ENCODE measurements around the gene TMTC4. TPM values are rescaled to one million over a fixed set of nuclear protein-coding genes. Genes with fewer than 3 reads are reported as not detected.
"Not testable (repeated sequence)": the region's sequence is repeated elsewhere in the genome, so short reads cannot be mapped to it uniquely, and the experiment has no call there.

Gene TMTC4
- total RNA-seq, 1 donor from 2014 or later: 7.5 TPM

- intact Hi-C loops (cut with DNase I): no loop called here
- ATAC-seq (ENCODE audit: poor library complexity) (no peak), DNase-seq (no peak)
Measured at GRCh38 chr13:100637380-100637779, 37.2 kb downstream of the TMTC4 start.

DNA sequence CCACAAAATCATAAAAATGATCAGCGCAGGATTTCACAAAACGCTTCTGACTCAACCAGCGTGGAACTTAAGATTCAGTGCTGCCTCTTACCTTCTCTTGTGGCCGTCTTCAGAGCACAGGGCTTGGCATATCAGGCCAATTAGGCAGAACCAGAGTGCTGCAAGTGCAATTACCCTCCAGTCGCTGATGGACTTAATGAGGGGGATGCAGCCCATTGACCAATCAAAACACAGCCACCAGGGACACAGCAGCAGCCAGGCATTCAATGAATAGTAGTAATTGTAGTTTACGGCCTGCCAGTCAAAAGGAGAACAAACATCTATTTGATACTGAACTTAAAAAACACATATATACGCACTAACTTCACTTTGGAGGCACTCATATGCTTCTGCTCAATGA, 38.2 kb downstream of the TMTC4 start:
- no peak for DNase-seq
- no peak for ATAC-seq (ENCODE audit: poor library complexity)
- intact Hi-C loops (cut with DNase I): no loop called here

GRCh38 chr13:100636004-100636403, 38.6 kb downstream of the TMTC4 start:
- DNase-seq (no peak), ATAC-seq (ENCODE audit: poor library complexity) (no peak)
- intact Hi-C loops (cut with DNase I): no loop called here

DNA sequence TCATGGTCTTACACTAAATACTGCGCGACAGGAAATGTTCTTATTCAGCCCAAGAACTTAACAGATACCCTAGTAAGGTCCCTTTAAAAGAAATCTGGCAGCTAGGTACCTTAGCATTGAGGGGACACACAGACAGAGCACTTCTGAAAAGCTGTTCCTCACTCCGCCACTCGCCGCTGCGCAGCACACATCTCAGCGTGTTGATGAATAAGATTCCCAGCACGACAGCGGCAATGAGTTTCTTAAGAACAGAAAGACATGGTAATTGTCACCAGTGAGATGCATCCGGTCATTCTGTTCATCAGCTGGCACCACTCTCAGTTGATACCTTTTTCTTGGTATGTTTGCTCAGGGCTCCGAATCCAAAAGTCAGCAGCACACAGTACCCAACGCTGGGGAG, 39.9 kb downstream of the TMTC4 start:
- intact Hi-C loops (cut with DNase I): no loop called here
- DNase-seq (no peak), ATAC-seq (ENCODE audit: poor library complexity) (no peak)

DNA sequence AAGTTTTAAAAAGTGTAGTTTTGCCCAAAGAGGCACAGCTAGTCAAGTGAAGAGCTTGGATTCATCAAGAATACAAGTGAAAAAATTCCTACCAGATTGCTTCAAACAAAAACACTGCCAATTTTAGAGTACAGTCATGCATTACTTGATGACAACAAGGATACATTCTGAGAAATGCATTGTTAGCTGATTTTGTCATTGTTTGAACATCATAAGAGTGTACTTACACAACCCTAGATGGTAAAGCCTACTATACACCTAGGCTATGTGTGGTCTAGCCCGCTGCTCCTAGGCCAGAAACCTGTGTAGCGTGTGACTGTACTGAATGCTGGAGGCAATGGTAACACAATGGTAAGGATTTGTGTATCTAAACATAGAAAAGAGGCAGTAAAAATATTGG, 41.1 kb downstream of the TMTC4 start:
- intact Hi-C loops (cut with DNase I): no loop called here
- ATAC-seq (ENCODE audit: poor library complexity): no peak
- no peak for DNase-seq

DNA sequence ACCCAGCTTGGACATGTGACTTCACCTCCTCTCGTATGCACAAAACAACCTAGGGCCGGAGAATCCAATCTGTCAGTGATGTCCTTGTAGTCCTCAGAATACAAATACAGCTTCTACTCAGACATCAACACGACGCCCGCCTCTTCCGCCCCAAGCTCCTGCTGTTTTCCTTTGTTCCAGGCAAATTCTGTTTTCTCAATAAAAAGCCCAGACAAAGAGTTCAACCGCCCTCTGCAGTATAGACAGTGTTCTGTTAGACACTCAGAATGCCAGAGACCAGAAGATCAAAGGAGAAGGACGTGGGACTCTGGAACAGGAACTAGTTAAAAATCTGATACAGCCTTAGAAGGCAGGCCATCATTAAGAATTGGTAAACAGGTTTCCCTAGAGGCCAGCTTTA, 44.0 kb downstream of the TMTC4 start:
- ATAC-seq (ENCODE audit: poor library complexity) (no peak), DNase-seq (no peak)
- intact Hi-C loops (cut with DNase I): no loop called here

DNA sequence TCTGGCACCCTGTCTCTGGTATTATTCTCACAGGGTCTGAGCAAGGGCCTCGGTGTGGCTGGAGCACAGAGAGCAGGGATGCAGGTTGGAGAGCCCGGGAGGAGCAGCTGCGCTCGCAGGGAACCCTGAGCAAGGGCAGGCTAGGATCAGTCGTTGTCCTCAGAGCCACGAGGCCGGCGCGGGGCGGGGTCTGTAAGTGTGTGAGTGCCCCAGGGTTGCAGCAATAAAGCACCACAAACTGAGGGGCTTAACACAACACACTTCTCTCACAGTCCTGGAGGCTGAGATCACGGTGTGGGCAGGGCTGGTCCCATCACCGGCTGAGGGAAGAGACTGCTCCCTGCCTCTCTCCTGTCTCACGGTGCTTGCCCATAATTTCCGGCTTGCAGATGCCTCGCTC, 47.5 kb downstream of the TMTC4 start:
- ATAC-seq (ENCODE audit: poor library complexity): no peak
- DNase-seq: no peak
- intact Hi-C loops (cut with DNase I): no loop called here

- DNase-seq: no peak
- intact Hi-C loops (cut with DNase I): no loop called here
- no peak for ATAC-seq (ENCODE audit: poor library complexity)
Measured at GRCh38 chr13:100625447-100625846, 49.1 kb downstream of the TMTC4 start.

GRCh38 chr13:100620792-100621191, 53.8 kb downstream of the TMTC4 start:
- ATAC-seq (ENCODE audit: poor library complexity) (no peak), DNase-seq (no peak)

GRCh38 chr13:100619940-100620339, 54.7 kb downstream of the TMTC4 start:
- DNase-seq (no peak), ATAC-seq (ENCODE audit: poor library complexity) (no peak)
- intact Hi-C loops (cut with DNase I): no loop called here

More at GRCh38 chr13:100620792-100621191, 53.8 kb downstream of the TMTC4 start:
- intact Hi-C loops (cut with DNase I): no loop called here

- intact Hi-C loops (cut with DNase I); ATAC-seq (ENCODE audit: poor library complexity); DNase-seq: not testable (repeated sequence)
Measured at GRCh38 chr13:100618897-100619296, 55.7 kb downstream of the TMTC4 start.

- ATAC-seq (ENCODE audit: poor library complexity) (no peak), DNase-seq (no peak)
- intact Hi-C loops (cut with DNase I): no loop called here
Measured at GRCh38 chr13:100613031-100613430, 61.6 kb downstream of the TMTC4 start.

- DNase-seq (no peak), ATAC-seq (ENCODE audit: poor library complexity) (peak; percentile 85)
- intact Hi-C loops (cut with DNase I): no loop called here
Measured at GRCh38 chr13:100611678-100612492, 62.7 kb downstream of the TMTC4 start.

DNA sequence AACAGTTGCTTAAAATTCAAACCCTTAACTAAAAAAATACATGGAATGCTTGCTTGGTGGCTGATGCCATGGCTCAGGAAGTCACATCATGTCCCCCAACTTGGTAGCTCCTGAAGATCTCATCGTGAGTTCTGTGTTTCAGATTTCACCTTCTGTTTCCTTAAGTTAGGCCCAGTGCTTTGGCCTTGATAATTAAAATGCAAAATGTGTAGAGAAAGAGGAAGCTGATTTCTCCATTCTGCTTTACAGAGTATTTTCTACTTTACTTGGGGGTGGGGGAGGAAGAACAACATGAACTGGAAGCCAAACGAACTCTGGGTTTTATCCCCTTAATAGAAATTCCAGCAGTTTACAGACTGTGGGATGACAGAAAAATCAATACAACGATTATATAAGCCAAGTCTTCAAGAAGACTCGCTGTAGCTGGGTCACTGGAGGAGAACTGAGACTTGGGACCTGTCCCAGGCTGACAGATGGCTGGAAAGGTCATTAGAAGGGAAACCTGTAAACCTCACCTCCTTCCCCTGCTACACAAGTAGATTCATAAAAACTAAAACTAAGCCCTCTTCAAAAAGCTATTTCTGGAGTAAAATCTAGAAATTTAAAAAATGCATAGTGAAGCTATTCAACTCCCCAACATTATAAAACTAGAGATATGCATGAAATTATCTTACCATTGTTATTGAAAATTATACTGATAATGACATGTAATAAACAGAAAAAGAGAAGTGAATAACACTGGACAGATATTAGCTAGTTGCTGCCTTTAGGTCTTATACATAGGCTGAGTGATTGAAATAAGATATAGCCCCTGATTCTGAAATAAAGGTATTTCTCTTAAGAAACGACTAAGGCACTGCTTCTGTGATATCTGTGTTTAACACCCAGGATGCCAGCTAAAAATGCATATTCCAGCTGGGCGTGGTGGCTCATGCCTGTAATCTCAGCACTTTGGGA, 63.9 kb downstream of the TMTC4 start:
- intact Hi-C loops (cut with DNase I): no loop called here
- ATAC-seq (ENCODE audit: poor library complexity): no peak
- DNase-seq: no peak

DNA sequence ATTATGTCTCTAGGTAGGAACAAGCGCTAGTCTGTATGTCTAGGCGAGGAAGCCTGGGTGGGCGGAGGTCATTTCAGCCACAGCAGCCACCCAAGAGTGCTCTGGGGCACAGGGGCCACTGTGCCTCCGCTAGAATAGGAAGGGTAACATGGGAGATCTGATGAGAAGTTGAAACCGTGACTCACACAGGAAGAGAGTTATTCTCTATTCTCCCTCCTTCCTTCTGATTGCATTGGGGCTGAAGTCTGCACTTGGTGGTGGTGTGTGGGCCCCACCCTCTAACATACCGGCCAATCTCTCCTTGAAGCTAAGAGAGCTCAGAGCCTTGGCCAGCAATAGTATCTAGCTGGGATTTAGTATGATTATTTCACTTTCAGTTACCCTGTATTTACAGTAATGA, 65.7 kb downstream of the TMTC4 start:
- peak; percentile 27 for ATAC-seq (ENCODE audit: poor library complexity)

DNA sequence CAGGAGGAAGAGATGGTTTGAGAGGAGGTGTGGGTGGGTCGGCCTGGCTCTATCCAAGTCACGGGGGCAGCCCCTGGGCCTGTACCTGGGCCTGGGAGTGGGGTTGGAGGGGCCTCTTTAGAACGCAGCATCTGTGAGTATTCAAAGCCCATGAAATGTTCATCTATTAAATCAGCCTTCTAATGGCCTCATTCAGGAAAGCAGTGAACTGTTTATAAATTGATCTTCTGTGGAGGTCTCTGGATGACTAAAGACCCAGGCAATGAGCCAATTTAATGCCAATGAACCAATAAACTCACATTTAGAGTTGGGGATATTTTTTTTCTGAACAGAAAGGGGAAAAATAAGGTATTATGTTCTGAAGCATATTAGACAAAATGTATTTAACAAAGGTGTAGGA, 66.1 kb downstream of the TMTC4 start:
- intact Hi-C loops (cut with DNase I): no loop called here
- DNase-seq: no peak
- ATAC-seq (ENCODE audit: poor library complexity): no peak

More for the DNA sequence above, 65.7 kb downstream of the TMTC4 start:
- DNase-seq: no peak
- intact Hi-C loops (cut with DNase I): no loop called here

- no peak for ATAC-seq (ENCODE audit: poor library complexity)
- no peak for DNase-seq
- intact Hi-C loops (cut with DNase I): no loop called here
Measured at GRCh38 chr13:100604918-100605710, 69.5 kb downstream of the TMTC4 start.

- DNase-seq (no peak), ATAC-seq (ENCODE audit: poor library complexity) (no peak)
- intact Hi-C loops (cut with DNase I): no loop called here
Measured at GRCh38 chr13:100602493-100603111, 72.0 kb downstream of the TMTC4 start.

DNA sequence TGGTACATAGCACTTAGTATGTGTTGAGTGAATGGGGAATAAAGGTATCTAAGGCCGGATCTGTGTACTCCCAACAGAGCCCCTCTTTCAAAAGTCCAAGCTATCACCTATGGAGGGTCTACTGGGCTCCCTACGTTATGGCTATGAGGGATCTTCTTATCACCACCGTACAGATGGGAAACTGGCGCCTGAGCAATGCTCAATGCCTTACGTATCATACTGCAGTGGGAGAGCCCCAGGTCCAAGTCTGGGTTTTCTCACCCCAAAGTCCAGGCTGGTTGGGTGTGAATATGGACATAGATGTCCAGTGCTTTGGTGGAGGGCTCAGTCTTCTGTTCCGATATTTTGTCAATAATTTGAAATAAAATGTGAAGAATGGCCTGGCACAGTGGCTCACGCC, 72.9 kb downstream of the TMTC4 start:
- DNase-seq (no peak), ATAC-seq (ENCODE audit: poor library complexity) (no peak)
- intact Hi-C loops (cut with DNase I): no loop called here

Measured in Right ventricle myocardium superior (tissue), 1 donor.